GM13976 (cell line): Measurements from ENCODE around the gene OSCP1.
"Not testable (repeated sequence)": the region's sequence is repeated elsewhere in the genome, so short reads cannot be mapped to it uniquely, and the experiment has no call there.

Source experiments
- DNase-seq: peaks from one replicate; pipeline ENCODE4 v3.0.0; 2012; ENCODE audit warnings: low spot score
- CTCF ChIP-seq: IDR thresholded peaks from 2 replicates; pipeline ENCODE4 v1.5.1; 2012; ENCODE audit warnings: borderline replicate concordance, mild to moderate bottlenecking; ENCODE audit not compliant: insufficient read depth; ENCODE audit errors: extremely low read depth, missing control alignments, control extremely low read depth
- in situ Hi-C: fragments of 300-500 bp; cut with MboI; formaldehyde crosslinking; loops from one replicate; pipeline ENCODE4 v1.12.0; 2022; ENCODE audit warnings: low sequenced_read_pairs, mixed read lengths, inconsistent platforms; ENCODE audit not compliant: unreplicated experiment

The OSCP1 gene

DNA sequence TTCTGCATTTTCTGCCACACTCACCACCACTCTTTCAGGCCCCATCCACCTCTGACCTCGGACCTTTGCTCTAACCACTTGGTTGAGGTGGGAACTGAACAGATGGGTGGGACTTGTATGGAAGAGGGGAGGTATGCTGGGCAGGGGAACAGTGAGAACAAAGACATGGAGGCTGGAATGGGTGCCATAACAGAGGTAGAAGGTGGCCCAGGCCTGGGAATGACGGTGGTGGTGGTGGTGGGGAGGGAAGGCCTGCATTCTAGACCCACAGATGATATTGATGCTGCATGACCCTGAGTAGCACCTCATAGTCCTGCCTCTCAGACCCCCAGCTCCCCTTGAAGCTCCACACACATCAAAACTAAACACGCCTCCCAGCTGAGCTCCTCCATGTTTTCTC, 37.7 kb upstream of the OSCP1 start:
- DNase-seq: no peak
- TF ChIP-seq CTCF: no peak
- in situ Hi-C loops: no loop called here

- in situ Hi-C loops, DNase-seq: not testable (repeated sequence)
Measured at GRCh38 chr1:36487336-36487725, 37.1 kb upstream of the OSCP1 start.

GRCh38 chr1:36486439-36487335, 36.4 kb upstream of the OSCP1 start:
- DNase-seq: no peak
- in situ Hi-C loops: no loop called here
- no peak for TF ChIP-seq CTCF

GRCh38 chr1:36486093-36486438, 35.8 kb upstream of the OSCP1 start:
- DNase-seq: no peak
- in situ Hi-C loops: no loop called here
- no peak for TF ChIP-seq CTCF

- in situ Hi-C loops: no loop called here
- TF ChIP-seq CTCF: no peak
- DNase-seq: no peak
Measured at GRCh38 chr1:36484099-36484498, 33.8 kb upstream of the OSCP1 start.

DNA sequence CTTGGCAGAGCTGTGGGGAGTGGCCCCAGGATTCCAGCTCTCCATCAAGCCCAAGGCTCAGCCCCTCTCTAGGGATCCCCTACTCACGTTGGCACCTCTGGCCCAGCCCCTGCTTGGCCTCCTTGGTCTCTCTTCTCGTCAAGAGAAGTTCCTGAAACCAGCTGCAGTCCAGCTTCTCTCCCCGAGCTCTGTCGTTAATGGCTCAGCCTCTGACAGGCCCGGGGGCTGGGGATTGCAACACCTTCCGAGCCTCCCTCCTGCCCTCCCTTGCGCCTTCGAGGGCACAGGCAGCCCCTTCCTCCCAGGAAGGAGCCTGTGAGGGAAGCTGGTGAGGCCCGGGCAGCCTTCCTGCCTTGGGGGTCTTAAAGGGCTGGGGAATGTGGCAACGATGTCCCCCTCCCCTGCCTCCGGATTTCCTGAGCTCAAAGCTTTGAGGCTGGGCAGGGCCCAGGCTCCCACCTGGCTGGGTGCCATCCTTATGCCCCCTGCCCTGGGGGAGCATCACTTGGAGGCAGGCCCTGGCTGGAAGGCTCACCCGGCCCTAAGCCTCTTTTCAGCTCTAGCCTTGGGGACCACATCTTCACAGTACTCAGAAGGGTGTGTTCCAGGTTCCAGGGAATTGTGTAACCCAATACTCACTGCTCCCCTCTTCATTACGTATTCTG, 32.6 kb upstream of the OSCP1 start, which contains the start of gene CSF3R:
Gene CSF3R, minus strand, starts transcription at position 190 of the 665 bp plus-strand sequence. CDS start 3,417 bp downstream, outside the sequence.
- in situ Hi-C loops: no loop called here
- no peak for TF ChIP-seq CTCF
- no peak for DNase-seq
